ENCODE results near the gene THTPA. TPM values are rescaled to one million over a fixed set of nuclear protein-coding genes. Genes with fewer than 3 reads are reported as not detected.

Gene THTPA
- total and polyA plus RNA-seq, 7 donors, result 8.9 to 35.4 (median 22.0) TPM

GRCh38 chr14:23525611-23526010 lies 30.5 kb upstream of the THTPA start:
- H3K27ac ChIP-seq, result no peak overlapping the region
- TF ChIP-seq POLR2AphosphoS5 (IDR thresholded peaks at IDR 0.05), result no peak
- TF ChIP-seq EP300 (IDR thresholded peaks at IDR 0.05), result no peak
- TF ChIP-seq, protein P1, sequence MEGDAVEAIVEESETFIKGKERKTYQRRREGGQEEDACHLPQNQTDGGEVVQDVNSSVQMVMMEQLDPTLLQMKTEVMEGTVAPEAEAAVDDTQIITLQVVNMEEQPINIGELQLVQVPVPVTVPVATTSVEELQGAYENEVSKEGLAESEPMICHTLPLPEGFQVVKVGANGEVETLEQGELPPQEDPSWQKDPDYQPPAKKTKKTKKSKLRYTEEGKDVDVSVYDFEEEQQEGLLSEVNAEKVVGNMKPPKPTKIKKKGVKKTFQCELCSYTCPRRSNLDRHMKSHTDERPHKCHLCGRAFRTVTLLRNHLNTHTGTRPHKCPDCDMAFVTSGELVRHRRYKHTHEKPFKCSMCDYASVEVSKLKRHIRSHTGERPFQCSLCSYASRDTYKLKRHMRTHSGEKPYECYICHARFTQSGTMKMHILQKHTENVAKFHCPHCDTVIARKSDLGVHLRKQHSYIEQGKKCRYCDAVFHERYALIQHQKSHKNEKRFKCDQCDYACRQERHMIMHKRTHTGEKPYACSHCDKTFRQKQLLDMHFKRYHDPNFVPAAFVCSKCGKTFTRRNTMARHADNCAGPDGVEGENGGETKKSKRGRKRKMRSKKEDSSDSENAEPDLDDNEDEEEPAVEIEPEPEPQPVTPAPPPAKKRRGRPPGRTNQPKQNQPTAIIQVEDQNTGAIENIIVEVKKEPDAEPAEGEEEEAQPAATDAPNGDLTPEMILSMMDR (IDR thresholded peaks at IDR 0.05), result no peak
- no peak for TF ChIP-seq POLR2A (IDR thresholded peaks at IDR 0.05)
- no peak overlapping the region for H3K4me3 ChIP-seq
- H3K27me3 ChIP-seq, result no peaks in the 10 kb centered on the region
- intact Hi-C loops (cut with DNase I), result no loop called here
- no peak for DNase-seq
- no peaks in the 10 kb centered on the region for H3K9me3 ChIP-seq
- 87 to 88% methylated on average over 8 of the region's 8 CpGs for WGBS, 2 donors
- H3K4me1 ChIP-seq, result no peaks in the 10 kb centered on the region
- peaks cover 0 to 6% (median 0%) of the 10 kb centered on the region in 4 donors for H3K36me3 ChIP-seq

DNA sequence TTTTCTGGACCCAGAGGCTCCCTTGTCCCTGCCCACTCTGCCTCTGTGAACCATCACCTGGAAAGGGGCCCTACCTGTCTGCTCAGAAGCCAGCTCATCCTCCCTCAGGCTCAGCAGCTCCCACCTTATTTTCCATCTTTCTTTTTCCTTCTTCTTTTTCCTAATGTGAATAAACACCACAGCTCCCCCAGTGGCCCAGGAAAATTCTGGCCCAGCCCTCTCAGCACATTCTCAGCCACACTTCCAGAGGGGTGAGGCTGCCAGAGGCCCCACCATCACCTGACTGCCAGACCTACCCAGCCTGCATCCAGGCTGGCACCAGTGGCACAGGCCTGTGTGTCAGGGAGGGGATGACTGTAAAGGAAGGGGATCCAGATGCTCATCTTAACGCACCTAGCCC lies 27.5 kb upstream of the THTPA start:
- peaks cover 0 to 12% (median 0%) of the 10 kb centered on the region in 4 donors for H3K36me3 ChIP-seq
- H3K9me3 ChIP-seq, result no peaks in the 10 kb centered on the region
- no peak overlapping the region for H3K27ac ChIP-seq
- TF ChIP-seq POLR2AphosphoS5 (IDR thresholded peaks at IDR 0.05), result no peak
- intact Hi-C loops (cut with DNase I), result no loop called here
- WGBS, 2 donors, result 85 to 88% methylated on average over 1 of the region's 1 CpG
- no peaks in the 10 kb centered on the region for H3K27me3 ChIP-seq
- H3K4me3 ChIP-seq, result no peak overlapping the region
- no peak for DNase-seq
- no peaks in the 10 kb centered on the region for H3K4me1 ChIP-seq

GRCh38 chr14:23529016-23529415 lies 27.1 kb upstream of the THTPA start:
- WGBS, 2 donors, result 89 to 97% methylated on average over 3 of the region's 3 CpGs
- Histone ChIP-seq H3K4me1 (no peaks in the 10 kb centered on the region), H3K4me3 (no peak overlapping the region), H3K36me3 (peaks cover 0 to 14% (median 0%) of the 10 kb centered on the region in 4 donors), H3K27ac (no peak overlapping the region), H3K27me3 (no peaks in the 10 kb centered on the region), H3K9me3 (no peaks in the 10 kb centered on the region)
- no peak for DNase-seq
- intact Hi-C loops (cut with DNase I), result no loop called here
- TF ChIP-seq, protein P1 (IDR thresholded peaks at IDR 0.05), result no peak
- TF ChIP-seq POLR2A (IDR thresholded peaks at IDR 0.05) (no peak), EP300 (IDR thresholded peaks at IDR 0.05) (no peak), POLR2AphosphoS5 (IDR thresholded peaks at IDR 0.05) (no peak)

GRCh38 chr14:23530375-23531055 lies 25.6 kb upstream of the THTPA start:
- no peaks in the 10 kb centered on the region for H3K4me1 ChIP-seq
- H3K9me3 ChIP-seq, result no peaks in the 10 kb centered on the region
- no peak for TF ChIP-seq POLR2A (IDR thresholded peaks at IDR 0.05)
- peaks cover 0 to 19% (median 0%) of the 10 kb centered on the region in 4 donors for H3K36me3 ChIP-seq
- intact Hi-C loops (cut with DNase I), result no loop called here
- WGBS, 2 donors, result 66 to 84% methylated on average over 10 of the region's 10 CpGs
- no peaks in the 10 kb centered on the region for H3K27me3 ChIP-seq
- H3K4me3 ChIP-seq, result no peak overlapping the region
- H3K27ac ChIP-seq, result no peak overlapping the region
- no peak for DNase-seq

- intact Hi-C loops (cut with DNase I), result no loop called here
- TF ChIP-seq POLR2AphosphoS5 (IDR thresholded peaks at IDR 0.05) (no peak), POLR2A (IDR thresholded peaks at IDR 0.05) (no peak), EP300 (IDR thresholded peaks at IDR 0.05) (no peak)
- TF ChIP-seq, protein P1 (IDR thresholded peaks at IDR 0.05), result no peak
- Histone ChIP-seq H3K36me3 (peaks cover 0 to 13% (median 0%) of the 10 kb centered on the region in 4 donors), H3K27me3 (no peaks in the 10 kb centered on the region), H3K27ac (no peak overlapping the region), H3K4me3 (no peak overlapping the region), H3K9me3 (no peaks in the 10 kb centered on the region), H3K4me1 (no peaks in the 10 kb centered on the region)
- DNase-seq, result no peak
- WGBS, 2 donors, result 94 to 95% methylated on average over 12 of the region's 12 CpGs
These were observed 24.7 kb upstream of the THTPA start for GRCh38 chr14:23531391-23531790.

DNA sequence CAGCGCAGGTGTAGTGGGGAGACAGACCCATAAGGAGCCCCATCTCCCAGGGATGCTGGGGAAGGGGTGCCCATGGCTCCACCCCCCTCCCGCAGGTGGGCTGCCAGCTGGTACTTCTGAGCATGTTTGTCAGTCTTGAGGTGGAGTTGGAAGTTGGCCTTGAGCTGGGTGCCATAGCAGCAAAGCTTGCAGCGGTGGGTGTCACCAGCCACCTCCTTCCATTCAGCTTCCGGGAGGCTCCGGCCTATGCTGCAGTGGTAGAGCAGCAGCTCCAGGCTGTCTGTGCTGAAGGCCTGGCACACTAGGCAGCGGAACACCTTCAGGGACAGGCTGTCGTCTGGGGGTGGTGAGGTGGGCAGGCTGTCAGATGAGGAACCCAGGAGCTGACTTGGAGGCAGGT lies 23.4 kb upstream of the THTPA start:
- DNase-seq, result no peak
- TF ChIP-seq POLR2A (IDR thresholded peaks at IDR 0.05) (no peak), POLR2AphosphoS5 (IDR thresholded peaks at IDR 0.05) (no peak), EP300 (IDR thresholded peaks at IDR 0.05) (no peak)
- TF ChIP-seq, protein P1 (IDR thresholded peaks at IDR 0.05), result no peak
- H3K36me3 ChIP-seq, result peaks cover 0 to 13% (median 0%) of the 10 kb centered on the region in 4 donors
- 95 to 96% methylated on average over 7 of the region's 7 CpGs for WGBS, 2 donors
- intact Hi-C loops (cut with DNase I), result no loop called here
- no peaks in the 10 kb centered on the region for H3K4me1 ChIP-seq
- no peak overlapping the region for H3K4me3 ChIP-seq
- no peaks in the 10 kb centered on the region for H3K27me3 ChIP-seq
- no peak overlapping the region for H3K27ac ChIP-seq
- no peaks in the 10 kb centered on the region for H3K9me3 ChIP-seq
